GM12874 (cell line): ENCODE data around the gene RNF144B.

ENCODE experiments used
- CTCF ChIP-seq: IDR thresholded peaks from 2 replicates; pipeline ENCODE4 v1.5.1; 2011; ENCODE audit warnings: low read depth, mild to moderate bottlenecking, control low read depth, low read length, moderate library complexity; ENCODE audit not compliant: insufficient read depth

The RNF144B gene

GRCh38 chr6:18387061-18387721 lies at the start of gene RNF144B:
Gene RNF144B (plus strand): TSS chr6:18387350. CDS start chr6:18399535, 12,185 bp downstream.
- no peak for TF ChIP-seq CTCF

GRCh38 chr6:18339599-18339998 lies 47.6 kb upstream of the RNF144B start:
- TF ChIP-seq CTCF, result no peak

GRCh38 chr6:18340781-18341551 lies 46.2 kb upstream of the RNF144B start:
- no peak for TF ChIP-seq CTCF

- no peak for TF ChIP-seq CTCF
These were observed 44.9 kb upstream of the RNF144B start for GRCh38 chr6:18342223-18342622.

GRCh38 chr6:18343741-18344140 lies 43.4 kb upstream of the RNF144B start:
- no peak for TF ChIP-seq CTCF

- no peak for TF ChIP-seq CTCF
These were observed 40.1 kb upstream of the RNF144B start for GRCh38 chr6:18347021-18347577.

- TF ChIP-seq CTCF, result no peak
These were observed 39.3 kb upstream of the RNF144B start for GRCh38 chr6:18347866-18348265.
